T47D (cell line): ENCODE results near the gene CCDC71.

Experiments
- DNase-seq, 2 experiments: peaks; one replicate each; pipeline versions ENCODE4 v3.0.0 to v3.0.0-alpha.2; 2011 to 2012; ENCODE audit warnings: low read depth in 1 of 2, low spot score in 1 of 2
- JUND ChIP-seq: IDR thresholded peaks from 2 replicates; pipeline ENCODE4 v1.6.1; 2012; ENCODE audit warnings: low read depth
- in situ Hi-C: cut with HindIII; loops from 2 replicates; pipeline ENCODE4 v1.10.0; 2016; ENCODE audit warnings: low sequenced_read_pairs, low pct_unique_long_range_greater_than_20kb

Gene CCDC71

DNA sequence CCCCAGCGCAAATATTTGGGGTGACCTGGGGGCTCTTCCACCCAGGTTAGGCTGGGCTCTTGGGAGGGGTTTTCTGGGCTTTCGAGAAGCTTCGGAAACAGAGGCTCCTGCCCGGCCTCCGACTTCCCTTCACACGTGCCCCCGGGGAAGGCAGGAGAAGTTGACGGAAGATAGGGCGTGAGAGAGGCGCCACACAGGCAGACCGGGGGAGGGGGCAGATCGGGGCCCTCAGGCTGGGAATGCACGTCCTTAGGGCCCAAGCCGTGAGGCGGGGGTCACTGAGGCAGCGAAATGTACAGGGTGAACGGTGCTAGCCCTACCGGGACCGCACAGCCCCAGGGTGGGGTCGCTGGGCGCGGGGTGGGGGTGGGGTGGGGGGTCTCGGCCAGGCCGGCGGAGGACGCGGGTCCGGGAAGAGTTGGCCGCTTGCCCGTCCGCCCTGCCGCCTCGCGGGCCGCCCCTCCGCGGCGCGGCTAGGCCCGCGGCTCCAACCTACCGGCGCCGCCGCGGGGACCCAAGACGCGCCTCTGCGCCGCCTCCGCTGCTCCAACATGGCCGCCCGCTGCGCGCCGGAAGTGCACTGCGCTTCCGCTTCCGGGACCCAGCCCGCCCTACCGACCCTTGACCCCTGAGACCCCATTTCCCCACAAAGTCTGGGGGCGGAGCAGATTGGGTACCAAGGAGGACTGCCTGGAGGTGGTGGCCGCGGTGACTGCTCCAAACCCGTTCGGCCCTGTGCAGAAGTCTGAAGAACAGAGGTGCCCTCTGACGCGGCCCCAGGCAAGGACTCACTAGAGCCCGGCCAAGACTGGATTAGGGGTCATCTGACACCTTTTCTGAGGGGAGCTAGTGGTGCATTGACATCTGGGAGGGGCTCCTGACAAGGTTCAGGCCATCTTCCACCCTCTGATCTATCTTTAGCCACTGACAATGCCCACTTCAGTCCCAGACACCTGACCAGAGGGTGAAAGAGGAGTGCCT lies at the start of gene CCDC71:
CCDC71 (minus strand) TSS at position 561 of the 981 bp plus-strand sequence. CDS start 2,123 bp downstream, outside the sequence.
- TF ChIP-seq JUND: no peak
- in situ Hi-C loops: no loop called here
- DNase-seq: peak; percentile 68 to 69

DNA sequence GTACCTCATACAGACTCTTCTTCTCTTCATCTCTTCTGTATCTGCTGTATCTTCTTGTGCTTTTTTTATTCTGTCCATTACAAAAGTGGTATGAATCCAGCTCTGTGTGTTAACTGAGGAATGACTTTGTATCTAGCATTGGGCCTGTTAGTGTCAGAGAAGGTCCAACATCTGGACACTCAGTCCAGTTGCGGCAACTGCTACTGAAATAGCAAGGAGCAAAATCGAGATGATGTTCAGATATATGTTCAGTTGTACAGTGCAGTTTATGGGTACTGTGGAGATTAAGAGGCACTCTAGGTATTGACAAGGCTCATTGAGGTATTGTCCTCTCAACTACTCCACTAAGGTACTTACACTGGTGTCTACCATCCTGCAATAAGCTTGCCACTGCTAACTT lies 47.9 kb upstream of the CCDC71 start:
- no peak for DNase-seq
- in situ Hi-C loops: no loop called here
- no peak for TF ChIP-seq JUND

DNA sequence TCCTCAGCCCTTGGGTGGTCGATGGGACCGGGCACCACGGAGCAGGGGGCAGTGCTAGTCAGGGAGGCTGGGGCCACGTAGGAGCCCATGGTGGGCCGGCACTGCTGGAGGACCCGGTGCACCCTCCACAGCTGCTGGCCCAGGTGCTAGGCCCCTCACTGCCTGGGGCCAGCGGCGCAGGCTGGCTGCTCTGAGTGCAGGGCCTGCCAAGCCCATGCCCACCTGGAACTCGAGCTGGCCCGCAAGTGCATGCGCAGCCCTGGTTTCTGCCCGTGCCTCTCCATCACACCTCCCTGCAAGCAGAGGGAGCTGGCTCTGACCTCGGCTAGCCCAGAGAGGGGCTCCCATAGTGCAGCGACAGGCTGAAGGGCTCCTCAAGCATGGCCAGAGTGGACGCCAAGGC lies 47.4 kb upstream of the CCDC71 start:
- TF ChIP-seq JUND: no peak
- in situ Hi-C loops: no loop called here
- no peak for DNase-seq

DNA sequence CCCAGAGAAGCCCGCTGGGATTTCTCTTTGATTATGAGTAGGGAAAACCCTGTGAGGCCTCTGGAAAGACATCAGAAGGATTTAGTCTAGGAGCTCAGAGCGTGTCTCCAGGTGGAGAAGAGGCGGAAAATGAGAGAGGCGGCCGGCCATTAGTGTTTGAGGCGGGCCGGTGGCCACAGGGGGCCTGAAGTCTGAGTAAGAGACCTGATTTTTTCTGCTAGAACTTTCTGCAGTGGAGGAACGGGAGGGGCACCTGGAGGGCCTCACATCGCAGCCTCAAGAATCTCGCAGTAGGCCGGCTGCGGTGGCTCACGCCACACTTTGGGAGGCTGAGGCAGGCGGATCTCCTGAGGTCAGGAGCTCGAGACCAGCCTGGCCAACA lies 33.8 kb upstream of the CCDC71 start:
- in situ Hi-C loops: no loop called here
- DNase-seq: no peak
- no peak for TF ChIP-seq JUND

DNA sequence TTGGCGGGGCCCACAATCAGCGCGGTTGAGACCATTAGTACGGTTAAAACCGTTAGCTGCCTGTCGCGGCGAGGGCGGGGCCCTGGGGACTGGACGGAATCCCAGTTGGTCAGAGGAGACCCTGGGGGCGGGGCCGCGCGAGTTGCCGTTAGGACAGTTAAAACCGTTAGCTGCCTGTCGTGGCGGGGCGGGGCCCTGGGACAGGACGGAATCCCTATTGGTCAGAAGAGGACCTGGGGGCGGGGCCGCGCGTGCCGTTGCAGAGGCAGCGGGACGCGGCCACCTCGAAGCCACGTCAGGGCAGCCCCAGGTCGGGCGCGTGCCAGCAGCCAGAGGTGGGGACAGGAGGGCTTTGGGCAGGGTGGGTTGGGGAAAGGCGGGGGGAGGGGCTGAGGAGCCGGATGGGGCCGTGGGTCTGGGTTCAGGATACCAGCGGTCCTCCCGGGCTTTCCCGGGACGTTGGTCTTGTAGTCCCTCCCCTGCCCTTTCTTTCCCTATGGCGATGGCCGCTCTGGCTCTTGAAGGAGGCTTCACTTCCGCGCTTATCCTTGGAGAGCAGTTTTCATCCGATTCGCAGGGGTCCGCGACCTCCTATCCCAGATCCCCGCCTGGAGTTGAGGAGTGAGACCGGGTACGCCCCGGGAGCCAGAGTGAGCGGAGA lies 33.2 kb upstream of the CCDC71 start:
- no peak for TF ChIP-seq JUND
- no peak for DNase-seq
- in situ Hi-C loops: no loop called here

DNA sequence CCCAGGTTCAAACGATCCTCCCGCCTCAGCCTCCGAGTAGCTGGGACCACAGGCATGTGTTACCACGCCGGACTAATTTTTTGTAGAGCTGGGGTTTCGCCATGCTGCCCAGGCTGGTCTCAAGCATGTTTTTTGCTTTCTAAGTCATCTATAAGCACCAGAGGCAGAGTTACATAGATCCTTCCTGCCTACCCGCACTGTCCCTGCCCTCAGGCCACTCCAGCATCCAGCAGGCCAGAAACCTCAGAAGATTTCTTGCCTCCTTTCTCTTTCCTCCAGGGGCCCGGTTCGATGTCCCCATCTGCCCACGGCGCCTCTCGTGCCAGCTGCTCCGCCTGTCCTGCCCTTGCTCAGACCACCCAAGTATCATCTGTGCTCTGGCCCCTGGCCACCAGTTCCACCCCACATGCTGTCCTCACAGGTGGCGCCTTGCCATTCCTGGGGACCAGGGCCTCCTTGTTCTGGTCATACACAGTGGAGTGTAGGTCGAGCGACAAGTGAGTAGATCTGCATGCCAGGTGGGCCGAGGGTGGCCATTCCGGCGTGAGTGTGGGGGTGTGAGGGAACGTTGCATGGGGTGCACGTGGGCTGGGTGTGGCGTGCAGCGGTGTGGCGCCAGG lies 32.6 kb upstream of the CCDC71 start:
- no peak for TF ChIP-seq JUND
- DNase-seq: no peak
- in situ Hi-C loops: no loop called here

DNA sequence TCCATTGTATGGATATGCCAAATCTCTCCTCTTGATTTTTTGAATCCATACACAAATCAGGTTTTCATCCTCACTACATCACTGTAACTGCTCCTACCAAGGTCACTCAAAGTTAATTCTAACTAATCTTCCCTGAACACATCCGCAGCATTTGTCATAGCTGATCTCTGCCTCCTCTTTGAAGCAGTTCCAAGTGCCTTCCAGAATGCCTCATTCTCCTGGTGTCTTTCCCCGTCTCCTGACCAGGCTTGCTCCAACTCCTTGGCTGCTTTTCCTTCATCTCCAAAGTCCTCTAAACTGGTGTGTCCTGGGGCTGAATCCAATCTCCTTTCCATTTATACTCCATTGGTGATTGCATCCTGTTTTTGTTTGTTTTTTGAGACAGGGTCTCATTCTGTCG lies 32.0 kb upstream of the CCDC71 start:
- in situ Hi-C loops: no loop called here
- DNase-seq: no peak
- no peak for TF ChIP-seq JUND

DNA sequence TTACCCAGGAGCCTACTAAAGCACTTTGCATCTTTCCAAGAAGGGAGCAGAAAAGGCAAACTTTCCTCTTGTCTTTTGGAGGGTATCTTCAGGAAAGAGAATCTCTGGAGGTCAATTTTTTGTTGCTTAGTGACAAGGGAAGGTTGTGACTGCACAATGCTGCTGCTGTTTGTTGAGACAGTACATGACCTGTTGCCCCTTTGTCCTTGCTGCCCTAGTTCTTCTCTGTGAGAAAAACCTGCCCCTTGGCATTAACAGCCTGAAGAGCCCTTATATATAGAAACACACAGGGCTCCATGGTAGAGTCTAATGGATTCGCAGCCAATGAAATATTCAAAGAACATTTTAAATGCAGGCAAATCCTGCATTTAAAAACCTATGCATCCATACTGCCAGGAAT lies 25.6 kb upstream of the CCDC71 start:
- DNase-seq: no peak
- TF ChIP-seq JUND: no peak
- in situ Hi-C loops: no loop called here

DNA sequence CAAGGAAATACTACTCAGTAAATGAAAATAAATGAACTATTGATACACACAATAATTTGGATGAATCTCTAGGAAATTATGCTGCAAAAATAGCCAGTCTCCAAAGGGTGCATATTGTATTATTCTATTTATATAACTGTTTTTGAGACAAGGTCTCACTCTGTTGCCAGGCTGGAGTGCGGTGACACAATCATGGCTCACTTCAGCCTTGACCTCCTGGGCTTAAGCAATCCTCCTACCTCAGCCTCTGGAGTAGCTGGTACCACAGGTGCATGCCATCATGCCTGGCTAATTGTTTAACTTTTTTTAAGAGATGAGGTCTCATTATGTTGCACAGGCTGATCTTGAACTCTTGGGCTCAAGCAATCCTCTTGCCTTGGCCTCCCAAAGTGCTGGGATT lies 17.7 kb upstream of the CCDC71 start:
- TF ChIP-seq JUND: no peak
- in situ Hi-C loops: no loop called here
- DNase-seq: no peak

DNA sequence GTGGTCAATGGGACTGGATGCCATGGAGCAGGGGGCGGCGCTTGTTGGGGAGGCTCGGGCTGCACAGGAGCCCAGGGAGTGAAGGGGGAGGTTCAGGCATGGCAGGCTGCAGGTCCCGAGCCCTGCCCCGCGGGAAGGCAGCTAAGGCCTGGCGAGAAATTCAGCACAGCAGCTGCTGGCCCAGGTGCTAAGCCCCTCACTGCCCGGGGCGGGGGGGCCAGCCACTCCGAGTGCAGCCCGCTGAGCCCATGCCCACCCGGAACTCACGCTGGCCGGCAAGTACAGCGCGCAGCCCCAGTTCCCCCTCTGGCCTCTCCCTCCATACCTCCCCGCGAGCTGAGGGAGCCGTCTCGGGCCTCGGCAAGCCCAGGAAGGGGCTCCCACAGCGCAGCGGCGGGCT lies 16.6 kb upstream of the CCDC71 start:
- DNase-seq: no peak
- TF ChIP-seq JUND: no peak
- in situ Hi-C loops: no loop called here

DNA sequence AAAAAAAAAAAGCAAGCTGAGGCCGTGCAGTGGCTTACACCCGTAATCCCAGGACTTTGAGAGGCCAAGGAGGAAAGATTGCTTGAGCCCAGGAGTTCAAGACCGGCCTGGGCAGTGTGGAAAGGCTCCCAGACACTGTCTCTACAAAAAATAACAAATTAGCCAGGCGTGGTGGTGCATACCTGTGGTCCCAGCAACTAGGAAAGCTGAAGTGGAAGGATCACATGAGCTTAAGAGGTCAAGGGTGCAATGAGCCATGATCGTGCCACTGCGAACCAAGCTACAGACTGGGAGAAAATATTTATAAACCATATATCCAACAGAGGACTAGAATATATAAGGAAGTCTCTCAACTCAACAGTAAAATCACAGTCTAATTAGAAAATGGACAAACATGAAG lies 15.2 kb upstream of the CCDC71 start:
- DNase-seq: no peak
- no peak for TF ChIP-seq JUND
- in situ Hi-C loops: no loop called here

DNA sequence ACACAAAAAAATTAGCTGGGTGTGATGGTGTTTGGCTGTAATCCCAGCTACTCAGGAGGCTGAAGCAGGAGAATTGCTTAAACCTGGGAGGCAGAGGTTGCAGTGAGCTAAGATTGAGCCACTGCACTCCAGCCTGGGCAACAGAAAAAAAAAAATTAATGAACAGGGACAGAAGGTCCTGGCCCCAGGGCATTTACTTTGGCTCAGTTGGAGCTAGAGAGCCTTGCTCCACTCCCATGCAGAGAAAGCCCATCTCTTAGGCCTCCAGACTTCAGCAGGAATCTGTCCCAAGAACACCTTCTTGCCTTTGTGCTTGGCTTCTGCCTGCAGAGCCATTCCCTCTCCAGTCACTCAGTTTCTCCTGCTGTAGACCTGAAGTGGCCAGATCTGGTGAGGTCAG lies 14.0 kb upstream of the CCDC71 start:
- in situ Hi-C loops: no loop called here
- no peak for TF ChIP-seq JUND
- DNase-seq: peak in 1 of 2 experiments; percentile 25

DNA sequence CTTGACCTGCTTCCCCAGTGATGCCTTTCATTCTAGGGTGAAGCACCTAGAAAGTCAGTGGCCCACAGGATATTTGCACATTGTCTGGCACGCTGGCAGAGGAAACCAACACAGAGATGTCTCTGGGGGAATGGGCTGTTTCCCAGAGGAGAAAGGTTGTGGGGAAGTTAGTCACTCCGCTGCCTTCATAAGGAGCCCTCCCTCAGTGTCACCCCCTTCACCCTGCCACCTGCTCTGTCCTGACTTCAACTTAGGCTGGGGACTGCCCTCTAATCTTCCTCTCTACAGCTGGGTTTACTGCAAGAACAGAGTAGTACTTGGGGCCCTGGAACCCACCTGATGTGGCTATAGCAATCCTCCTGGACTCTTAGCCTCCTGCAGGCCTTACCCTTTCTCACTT lies 10.9 kb upstream of the CCDC71 start:
- in situ Hi-C loops: no loop called here
- DNase-seq: no peak

More for the DNA sequence above, 10.9 kb upstream of the CCDC71 start:
- no peak for TF ChIP-seq JUND
